HG02763 (cell line): ENCODE results near the gene OR3A1.
"Not testable (repeated sequence)": the region's sequence is repeated elsewhere in the genome, so short reads cannot be mapped to it uniquely, and the experiment has no call there.

ENCODE experiments used
- ATAC-seq: cut with Tn5 transposase; IDR thresholded peaks from one replicate; pipeline ENCODE4 v1.9.1; 2021; ENCODE audit warnings: mild to moderate bottlenecking, moderate library complexity; ENCODE audit not compliant: unreplicated experiment

The OR3A1 gene, protein sequence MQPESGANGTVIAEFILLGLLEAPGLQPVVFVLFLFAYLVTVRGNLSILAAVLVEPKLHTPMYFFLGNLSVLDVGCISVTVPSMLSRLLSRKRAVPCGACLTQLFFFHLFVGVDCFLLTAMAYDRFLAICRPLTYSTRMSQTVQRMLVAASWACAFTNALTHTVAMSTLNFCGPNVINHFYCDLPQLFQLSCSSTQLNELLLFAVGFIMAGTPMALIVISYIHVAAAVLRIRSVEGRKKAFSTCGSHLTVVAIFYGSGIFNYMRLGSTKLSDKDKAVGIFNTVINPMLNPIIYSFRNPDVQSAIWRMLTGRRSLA

DNA sequence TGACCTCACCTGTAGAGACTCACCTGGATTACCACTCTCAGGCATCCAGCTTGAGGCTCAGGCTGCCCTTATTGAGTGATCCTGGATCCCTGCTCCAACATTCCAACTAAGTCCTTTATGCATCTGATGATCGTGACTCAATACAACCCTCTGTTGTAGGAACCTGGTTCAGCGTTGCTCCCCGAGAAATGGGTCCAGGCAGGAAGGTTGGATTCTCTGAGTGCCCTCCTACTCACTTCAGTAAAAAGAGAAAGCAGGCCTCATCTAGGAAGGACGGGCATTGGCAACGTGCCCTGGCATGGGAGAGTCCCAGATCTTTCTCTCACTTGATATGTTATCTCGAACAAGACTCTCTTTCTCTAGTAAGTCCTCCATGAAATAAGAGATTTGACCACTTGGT, at the start of gene OR3A1:
Gene OR3A1 (minus strand): TSS at position 101 of the 400 bp plus-strand sequence. CDS start 5,778 bp downstream, outside the sequence.
- no peak for ATAC-seq

DNA sequence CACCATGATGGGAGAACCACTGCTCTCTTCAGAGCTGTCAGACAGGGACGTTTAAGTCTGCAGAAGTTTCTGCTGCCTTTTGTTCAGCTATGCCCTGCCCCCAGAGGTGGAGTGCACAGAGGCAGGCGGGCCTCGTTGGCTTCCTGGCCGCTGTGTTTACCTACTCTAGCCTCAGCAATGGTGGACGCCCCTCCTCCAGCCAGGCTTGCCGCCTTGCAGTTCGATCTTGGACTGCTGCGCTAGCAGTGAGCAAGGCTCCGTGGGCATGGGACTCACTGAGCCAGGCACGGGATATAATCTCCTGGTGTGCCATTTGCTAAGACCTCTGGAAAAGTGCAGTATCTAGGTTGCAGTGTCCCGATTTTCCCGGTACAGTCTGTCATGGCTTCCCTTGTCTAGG, 44.6 kb upstream of the OR3A1 start:
- ATAC-seq: not testable (repeated sequence)

DNA sequence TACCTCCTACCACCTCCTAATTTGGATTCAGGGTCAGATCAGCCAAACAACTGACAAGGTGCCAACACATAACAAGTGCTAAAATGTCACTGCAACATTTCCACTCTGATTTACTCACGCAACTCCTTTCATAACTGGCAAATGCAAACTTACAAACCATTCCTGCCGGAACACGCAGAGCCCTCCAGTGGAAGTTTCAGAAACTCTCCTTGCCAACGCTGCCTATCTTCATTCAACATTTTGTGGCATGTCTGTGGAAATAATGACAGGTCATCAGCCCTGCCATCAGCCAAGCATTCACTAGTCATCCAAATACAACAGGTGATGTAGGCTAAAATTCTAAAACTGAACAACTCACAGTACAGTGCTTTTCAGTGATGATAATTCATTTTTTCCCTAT, 37.7 kb upstream of the OR3A1 start:
- no peak for ATAC-seq

DNA sequence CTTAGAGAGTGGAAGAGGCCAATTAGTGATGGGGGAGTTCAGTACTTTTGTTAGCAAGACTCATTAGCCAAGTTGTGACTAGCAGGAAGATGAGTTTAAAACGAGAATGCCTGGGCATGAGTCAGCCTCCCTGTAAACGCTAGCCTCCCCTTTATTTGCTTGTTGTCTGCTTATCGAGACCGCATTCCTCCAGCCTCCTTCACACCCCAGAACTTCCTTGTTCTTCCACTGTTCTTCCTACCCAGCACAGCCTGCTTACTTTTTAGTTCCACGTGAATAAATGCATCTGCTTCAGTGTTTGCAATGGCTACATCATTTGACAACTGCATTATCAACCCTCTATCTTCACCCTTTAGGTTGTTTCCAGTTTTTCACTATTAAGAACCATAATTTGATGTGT, 20.2 kb upstream of the OR3A1 start:
- ATAC-seq: no peak

DNA sequence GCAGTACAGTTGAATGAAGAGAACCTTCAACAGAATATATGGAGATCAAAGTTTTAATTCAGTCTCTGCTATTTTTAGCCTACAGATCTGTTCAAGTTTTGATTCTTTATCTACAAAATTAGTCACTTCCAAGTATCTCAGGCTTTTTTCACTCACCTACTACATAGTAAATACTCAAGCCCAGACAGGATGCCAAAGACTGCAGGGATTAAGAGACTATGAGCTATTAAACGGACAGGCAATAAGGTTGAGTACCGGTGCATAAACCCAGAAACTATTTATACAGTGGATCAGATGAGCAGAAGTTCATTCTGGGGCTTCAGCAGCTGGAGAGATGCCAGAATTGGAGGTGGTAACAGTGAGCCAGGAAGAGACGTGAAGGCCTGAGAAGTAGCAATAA, 18.7 kb upstream of the OR3A1 start:
- no peak for ATAC-seq

DNA sequence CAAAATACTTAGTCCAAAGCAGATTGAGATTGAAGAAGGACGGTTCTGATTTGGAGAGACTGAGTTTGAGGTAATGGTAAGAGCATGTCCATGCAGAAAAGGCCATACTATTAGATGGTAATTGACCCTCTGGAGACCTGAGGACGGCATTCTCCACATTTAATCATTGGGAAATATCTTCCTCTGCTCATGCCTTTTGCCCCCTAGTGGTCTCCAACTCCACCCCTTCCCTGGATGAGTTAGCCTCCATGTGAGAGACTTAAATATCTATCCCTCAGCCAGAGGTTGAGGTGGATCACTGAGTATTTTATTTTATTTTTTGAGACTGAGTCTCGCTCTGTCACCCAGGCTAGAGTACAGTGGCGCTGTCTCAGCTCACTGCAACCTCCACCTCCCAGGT, 10.4 kb upstream of the OR3A1 start:
- no peak for ATAC-seq

DNA sequence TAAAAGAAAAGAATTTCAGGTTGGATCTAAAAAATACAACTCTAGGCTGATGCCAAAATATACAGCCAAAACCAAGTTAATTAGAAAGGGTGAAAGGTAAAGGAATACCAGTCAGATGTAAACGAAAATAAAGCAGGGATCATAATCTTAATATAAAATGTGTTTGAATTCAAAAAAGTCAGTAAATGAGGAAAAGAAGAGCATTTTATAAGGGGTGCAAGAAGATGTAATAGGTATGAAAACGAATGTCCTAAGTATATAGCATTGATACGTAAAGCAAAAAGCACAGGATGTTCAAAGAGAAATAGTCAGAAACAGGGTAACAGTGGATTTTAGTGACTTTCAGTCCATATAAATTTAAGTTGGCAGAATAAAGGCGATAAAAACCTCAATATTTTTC, 2.5 kb downstream of the OR3A1 start:
- ATAC-seq: no peak

DNA sequence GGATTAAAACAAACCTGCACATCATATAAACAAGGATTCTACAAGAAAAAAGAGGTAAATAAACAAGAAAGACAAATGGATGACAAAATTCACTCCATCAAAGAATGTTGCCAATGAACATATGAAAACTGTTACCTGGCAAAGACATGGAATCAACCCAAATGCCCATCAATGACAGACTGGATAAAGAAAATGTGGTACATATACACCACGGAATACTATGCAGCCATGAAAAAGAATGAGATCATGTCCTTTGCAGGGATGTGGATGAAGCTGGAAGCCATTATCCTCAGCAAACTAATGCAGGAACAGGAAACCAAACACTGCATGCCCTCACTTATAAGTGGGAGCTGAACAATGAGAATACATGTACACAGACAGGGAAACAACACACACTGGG, 4.6 kb downstream of the OR3A1 start:
- not testable (repeated sequence) for ATAC-seq

DNA sequence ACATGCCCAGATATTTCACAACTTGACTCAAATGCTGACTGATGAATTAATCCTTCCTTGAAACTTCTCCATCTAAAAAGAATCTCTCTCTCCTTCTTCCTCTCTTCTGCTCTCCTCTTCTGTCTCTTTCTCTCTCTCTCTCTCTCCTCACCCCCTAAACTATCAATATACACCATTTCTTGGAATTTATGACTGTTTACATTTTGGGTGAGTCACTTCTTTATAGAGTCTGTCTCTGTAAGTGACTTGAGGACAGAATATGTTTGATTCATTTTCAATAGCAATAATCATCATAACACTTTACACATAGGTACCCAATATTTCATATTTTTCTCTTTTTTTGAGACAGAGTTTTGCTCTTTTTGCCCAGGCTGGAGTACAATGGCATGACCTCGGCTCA, 15.3 kb downstream of the OR3A1 start:
- ATAC-seq: no peak

DNA sequence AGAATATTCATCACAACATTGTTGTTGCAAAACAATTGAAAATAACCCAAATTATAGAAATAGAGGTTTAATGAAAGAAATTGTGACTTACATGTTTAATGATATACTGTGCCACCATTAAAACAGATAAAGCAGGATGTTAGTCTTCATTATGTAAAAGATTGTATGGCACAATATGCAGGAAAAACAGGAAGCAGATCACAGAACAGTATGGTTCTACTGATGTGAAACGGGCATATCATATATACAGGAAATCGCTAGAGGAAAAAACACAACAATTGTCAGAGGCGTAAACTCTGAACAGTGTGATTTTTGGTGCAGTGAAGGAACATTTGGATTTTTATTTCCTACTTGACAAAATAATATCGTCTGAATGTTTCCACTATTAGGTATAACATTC, 22.0 kb downstream of the OR3A1 start:
- no peak for ATAC-seq

DNA sequence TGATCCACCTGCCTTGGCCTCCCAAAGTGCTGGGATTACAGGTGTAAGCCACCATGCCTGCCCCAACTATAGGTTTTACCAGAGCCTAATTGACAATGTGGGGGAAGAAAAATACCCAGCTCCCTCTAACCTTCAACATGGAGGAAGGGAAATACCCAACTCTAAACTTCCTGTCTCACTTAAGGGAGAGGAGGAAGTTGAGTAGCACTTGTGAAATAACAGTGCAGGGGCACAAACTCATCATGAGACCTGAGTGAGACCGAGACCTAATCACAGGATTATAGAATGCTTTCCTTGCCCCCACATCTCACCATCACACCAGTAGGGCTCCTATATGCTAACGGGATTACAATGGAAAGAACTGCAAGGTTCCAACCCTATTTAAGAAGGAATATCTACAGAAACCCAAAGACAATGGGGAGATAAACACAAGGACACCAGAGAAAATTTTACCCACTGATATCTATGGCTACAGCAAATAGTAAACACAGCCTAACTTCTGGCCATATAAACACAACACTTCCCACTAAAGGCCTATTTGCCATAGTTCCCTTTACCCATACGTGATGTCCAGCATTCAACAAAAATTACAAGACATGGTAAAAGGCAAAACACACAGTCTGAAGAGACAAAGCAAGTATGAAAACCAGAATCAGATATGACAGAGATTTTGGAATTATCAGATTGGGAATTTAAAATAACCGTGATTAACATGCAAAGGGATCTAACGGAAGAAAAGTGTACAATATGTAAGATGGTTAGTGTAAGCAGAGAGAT, 26.9 kb downstream of the OR3A1 start:
- no peak for ATAC-seq

DNA sequence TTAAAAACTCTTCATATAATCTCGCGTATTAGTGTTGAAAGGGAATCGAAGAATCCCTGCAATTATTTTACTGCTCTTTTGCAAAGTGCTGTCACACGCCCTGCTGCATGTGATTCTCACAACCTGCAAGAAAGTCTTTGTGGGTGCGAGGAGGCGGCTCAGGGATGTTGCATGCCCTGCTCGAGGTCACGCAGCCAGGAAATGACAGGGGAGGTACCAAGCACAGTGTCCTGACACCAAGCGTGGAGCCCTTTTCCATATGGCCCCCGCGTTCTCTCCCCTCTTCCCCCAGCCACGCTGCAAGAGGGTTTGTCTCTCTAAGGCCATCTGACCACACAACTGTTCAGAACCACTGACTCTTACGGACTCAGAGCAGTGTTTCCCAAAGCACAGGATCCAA, 37.6 kb downstream of the OR3A1 start:
- no peak for ATAC-seq

DNA sequence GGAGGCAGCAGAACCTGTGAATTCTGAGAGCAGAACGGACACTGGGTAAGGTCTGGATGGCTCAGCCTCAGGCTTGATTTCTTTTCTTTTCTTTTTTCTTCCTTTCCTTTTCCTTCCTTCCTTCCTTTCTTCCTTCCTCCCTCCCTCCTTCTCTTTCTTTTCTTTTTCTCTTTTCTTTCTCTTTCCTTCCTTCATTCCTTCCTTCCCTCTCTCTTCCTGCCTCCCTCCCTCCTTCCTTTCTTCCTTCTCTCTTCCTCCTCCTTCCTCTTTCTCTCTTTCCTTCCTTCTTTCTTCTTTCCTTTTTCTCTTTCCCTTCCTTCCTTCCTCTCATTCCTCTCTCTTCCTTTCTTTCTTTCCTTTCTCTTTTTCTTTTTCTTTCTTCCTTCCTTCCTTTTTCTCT, 38.0 kb downstream of the OR3A1 start:
- no peak for ATAC-seq

DNA sequence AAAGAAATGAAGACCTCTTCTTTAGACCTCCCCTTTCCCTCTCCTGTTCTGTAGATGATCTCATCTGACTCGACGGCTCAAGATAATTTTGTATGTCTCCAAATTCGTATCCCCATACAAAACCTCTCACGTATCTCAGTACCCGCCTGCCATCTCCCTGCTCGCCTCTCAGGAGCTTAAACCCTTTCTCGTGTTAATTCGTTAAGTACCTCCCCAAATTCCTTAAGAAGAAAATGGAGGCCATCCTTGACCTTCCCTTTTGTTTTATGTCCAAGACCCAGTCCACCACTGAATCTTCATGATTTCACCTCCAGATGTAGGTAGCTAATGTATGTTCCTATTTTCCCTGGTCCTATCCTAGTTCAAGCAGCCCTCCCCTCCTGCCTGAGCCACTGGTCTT, 41.6 kb downstream of the OR3A1 start:
- no peak for ATAC-seq

DNA sequence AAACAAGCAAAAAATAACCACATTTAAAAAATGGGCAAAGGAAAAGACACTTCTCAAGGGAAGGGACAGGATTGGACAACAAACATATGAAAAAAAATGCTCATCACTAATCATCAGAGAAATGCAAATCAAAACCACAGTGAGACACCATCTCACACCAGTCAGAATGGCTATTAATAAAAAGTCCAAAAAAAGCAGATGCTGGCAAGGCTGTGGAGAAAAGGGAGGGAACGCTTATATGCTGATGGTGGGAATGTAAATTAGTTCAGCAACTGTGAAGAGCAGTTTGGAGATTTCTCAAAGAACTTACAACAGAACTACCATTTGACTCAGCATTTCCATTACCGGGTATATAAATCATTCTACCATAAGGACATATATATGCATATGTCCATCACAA, 49.1 kb downstream of the OR3A1 start:
- not testable (repeated sequence) for ATAC-seq

DNA sequence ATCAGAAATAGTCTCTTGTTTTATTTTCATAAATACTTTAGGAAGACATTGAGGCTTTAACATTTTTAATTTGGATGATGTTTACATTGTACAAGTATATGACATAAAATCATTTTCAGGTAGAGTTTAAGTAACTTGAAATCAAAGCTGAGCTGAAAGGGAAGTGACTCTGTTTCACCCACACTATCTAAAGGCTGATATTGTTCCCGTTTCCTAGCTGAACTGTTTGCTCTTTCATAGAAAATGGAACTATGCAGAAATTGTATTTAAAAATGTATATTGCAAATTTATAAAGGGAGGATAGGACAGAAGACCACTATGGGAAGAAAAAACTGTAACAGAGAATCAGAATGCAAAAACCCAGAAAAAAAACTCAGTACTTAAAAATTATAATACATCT, 53.3 kb downstream of the OR3A1 start:
- not testable (repeated sequence) for ATAC-seq

DNA sequence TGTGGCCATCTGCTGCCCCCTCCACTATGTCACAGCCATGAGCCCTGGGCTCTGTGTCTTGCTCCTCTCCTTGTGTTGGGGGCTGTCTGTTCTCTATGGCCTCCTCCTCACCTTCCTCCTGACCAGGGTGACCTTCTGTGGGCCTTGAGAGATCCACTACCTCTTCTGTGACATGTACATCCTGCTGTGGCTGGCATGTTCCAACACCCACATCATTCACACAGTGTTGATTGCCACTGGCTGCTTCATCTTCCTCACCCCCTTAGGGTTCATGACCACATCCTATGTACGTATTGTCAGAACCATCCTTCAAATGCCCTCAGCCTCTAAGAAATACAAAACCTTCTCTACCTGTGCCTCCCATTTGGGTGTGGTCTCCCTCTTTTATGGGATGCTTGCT, 57.1 kb downstream of the OR3A1 start:
- ATAC-seq: not testable (repeated sequence)
